HepG2 (cell line): ENCODE data around the gene BICRA. TPM values are rescaled to one million over a fixed set of nuclear protein-coding genes. Genes with fewer than 3 reads are reported as not detected.

Source experiments
- ADNP ChIP-seq: sonication (generic); formaldehyde crosslinking; IDR thresholded peaks from 2 replicates; pipeline ENCODE4 v1.4.0; 2020; ENCODE audit warnings: missing genetic modification reagents
- ARID4A ChIP-seq: sonication (generic); formaldehyde crosslinking; IDR thresholded peaks from 2 replicates; pipeline ENCODE4 v1.5.0; 2020; ENCODE audit warnings: mild to moderate bottlenecking, missing genetic modification reagents, borderline replicate concordance
- BCL6 ChIP-seq: IDR thresholded peaks from 2 replicates; pipeline ENCODE4 v1.6.1; 2016; ENCODE audit warnings: missing genetic modification reagents, missing compliant biosample characterization
- EEA1 ChIP-seq: sonication (generic); formaldehyde crosslinking; IDR thresholded peaks from 2 replicates; pipeline ENCODE4 v1.5.1; 2020; ENCODE audit warnings: mild to moderate bottlenecking, missing genetic modification reagents, borderline replicate concordance
- FOXK1 ChIP-seq: sonication (generic); formaldehyde crosslinking; IDR thresholded peaks from 2 replicates; pipeline ENCODE4 v1.4.0; 2020; ENCODE audit warnings: low read depth, missing genetic modification reagents, borderline replicate concordance
- GABPB1 ChIP-seq: IDR thresholded peaks from 2 replicates; pipeline ENCODE4 v1.6.1; 2016; ENCODE audit warnings: mild to moderate bottlenecking, missing genetic modification reagents, moderate library complexity, missing compliant biosample characterization
- GLI4 ChIP-seq: sonication (generic); formaldehyde crosslinking; IDR thresholded peaks from 2 replicates; pipeline ENCODE4 v1.5.1; 2020; ENCODE audit warnings: missing genetic modification reagents, mild to moderate bottlenecking, moderate library complexity, borderline replicate concordance
- HDAC1 ChIP-seq: sonication (generic); formaldehyde crosslinking; IDR thresholded peaks from 2 replicates; pipeline ENCODE4 v1.5.1; 2020; ENCODE audit warnings: mild to moderate bottlenecking, missing genetic modification reagents
- HOXA5 ChIP-seq: sonication (generic); formaldehyde crosslinking; IDR thresholded peaks from 2 replicates; pipeline ENCODE4 v1.4.0; 2020; ENCODE audit warnings: missing genetic modification reagents
- ISL2 ChIP-seq: sonication (generic); formaldehyde crosslinking; IDR thresholded peaks from 2 replicates; pipeline ENCODE4 v1.5.0; 2020; ENCODE audit warnings: missing genetic modification reagents
- NKX3-1 ChIP-seq: sonication (generic); formaldehyde crosslinking; IDR thresholded peaks from 2 replicates; pipeline ENCODE4 v1.5.0; 2020; ENCODE audit warnings: missing genetic modification reagents
- PRPF4 ChIP-seq: fragments of 200-400 bp; formaldehyde crosslinking; IDR thresholded peaks from 2 replicates; pipeline ENCODE4 v1.6.1; 2016; ENCODE audit warnings: low read length, low read depth; ENCODE audit not compliant: poor library complexity, severe bottlenecking
- RELA ChIP-seq: sonication (generic); formaldehyde crosslinking; IDR thresholded peaks from 2 replicates; pipeline ENCODE4 v1.4.0; 2020; ENCODE audit warnings: missing genetic modification reagents
- SOX6 ChIP-seq, 2 experiments: fragments of 450-650 bp in 1 of 2; sonication (generic) in 1 of 2; formaldehyde crosslinking in 1 of 2; IDR thresholded peaks; 2 replicates each; pipeline versions ENCODE4 v1.4.0 to v1.6.1; 2017 to 2020; ENCODE audit warnings: antibody characterized with exemption in 1 of 2, mild to moderate bottlenecking in 1 of 2, missing genetic modification reagents in 1 of 2
- SP2 ChIP-seq: sonication (generic); formaldehyde crosslinking; IDR thresholded peaks from 2 replicates; pipeline ENCODE4 v1.5.1; 2020; ENCODE audit warnings: mild to moderate bottlenecking, missing genetic modification reagents
- SRSF1 ChIP-seq: fragments of 200-400 bp; formaldehyde crosslinking; optimal IDR thresholded peaks from 2 replicates; pipeline ENCODE3; 2017; ENCODE audit warnings: mild to moderate bottlenecking, low read depth, low read length, moderate library complexity
- SYNCRIP ChIP-seq: fragments of 200-400 bp; formaldehyde crosslinking; IDR thresholded peaks from 2 replicates; pipeline ENCODE4 v1.6.1; 2018; ENCODE audit warnings: mild to moderate bottlenecking, low read depth, low read length; ENCODE audit not compliant: insufficient read depth
- TCF7L2 ChIP-seq: IDR thresholded peaks from 2 replicates; pipeline ENCODE4 v1.6.1; 2011; ENCODE audit warnings: mild to moderate bottlenecking, low read depth, low read length, moderate library complexity
- ZBTB7A ChIP-seq: sonication (generic); formaldehyde crosslinking; IDR thresholded peaks from 2 replicates; pipeline ENCODE4 v1.8.0; 2022; ENCODE audit warnings: mild to moderate bottlenecking, missing genetic modification reagents
- ZC3H4 ChIP-seq: sonication (generic); formaldehyde crosslinking; IDR thresholded peaks from 2 replicates; pipeline ENCODE4 v1.4.0; 2020; ENCODE audit warnings: missing genetic modification reagents, borderline replicate concordance
- ZFAT ChIP-seq: sonication (generic); formaldehyde crosslinking; conservative IDR thresholded peaks from 2 replicates; pipeline ENCODE4 v1.8.1; 2023; ENCODE audit warnings: missing genetic modification reagents, inconsistent platforms
- ZNF329 ChIP-seq: sonication (generic); formaldehyde crosslinking; IDR thresholded peaks from 2 replicates; pipeline ENCODE4 v1.9.0; 2021; ENCODE audit warnings: low read depth, mild to moderate bottlenecking, missing genetic modification reagents
- ZNF552 ChIP-seq: sonication (generic); formaldehyde crosslinking; IDR thresholded peaks from 2 replicates; pipeline ENCODE4 v1.9.0; 2022; ENCODE audit warnings: missing genetic modification reagents, mild to moderate bottlenecking, borderline replicate concordance
- ZNF639 ChIP-seq: conservative IDR thresholded peaks from 2 replicates; pipeline ENCODE4 v1.6.1; 2018; ENCODE audit warnings: missing genetic modification reagents
- ZSCAN30 ChIP-seq: sonication (generic); formaldehyde crosslinking; IDR thresholded peaks from 2 replicates; pipeline ENCODE4 v1.5.0; 2020; ENCODE audit warnings: mild to moderate bottlenecking, missing genetic modification reagents
- polyA plus RNA-seq, 8 experiments: library from polyadenylated mRNA; depleted of rRNA in 3 of 8; stranded (reverse) in 7 of 8; unstranded in 1 of 8; fragments of >200 nt; fragmentation: Illumina TruSeq in 4 of 8; extraction: Trizol in 4 of 8; gene quantifications; 2 replicates each; pipeline versions ENCODE4 v1.2.1 to v1.2.3, GENCODE V29; 2011 to 2016; ENCODE audit warnings: low read depth in 4 of 8, missing spikeins in 1 of 8, mixed read lengths in 1 of 8; ENCODE audit not compliant: insufficient read depth in 1 of 8
- total RNA-seq, 5 experiments: library from RNA; depleted of rRNA; stranded (reverse); fragments of >200 nt; fragmentation: Illumina TruSeq; extraction: Trizol; gene quantifications; 2 replicates each; pipeline ENCODE4 v1.2.3, GENCODE V29; 2016; ENCODE audit warnings: low read depth in 1 of 5

BICRA gene
- total and polyA plus RNA-seq, 2 of the 13 experiments (the other 11 are each of a cell fraction or from before 2014, with no cell fraction given) = 0.55 to 0.71 TPM

GRCh38 chr19:47609906-47610894 is 1.3 kb downstream of the BICRA start (continued):
- TF ChIP-seq HDAC1 = 0 out of 2 replicates have a peak, but pooled peaks have one; percentile 46
- no peak for TF ChIP-seq SOX6 (IDR thresholded peaks at IDR 0.05)
- peak; percentile 40 for TF ChIP-seq SOX6 (CRISPR knock-in tag; IDR thresholded peaks at IDR 0.05)
- peak; percentile 32; the same call in 1 of the 2 replicates for TF ChIP-seq FOXK1
- no peak for TF ChIP-seq NKX3-1 (CRISPR knock-in tag)
- TF ChIP-seq SP2 (CRISPR knock-in tag) = no peak
- no peak for TF ChIP-seq RELA
- TF ChIP-seq PRPF4 = no peak
- peak; percentile 83 for TF ChIP-seq SRSF1
- TF ChIP-seq GABPB1 (CRISPR knock-in tag) = peak; percentile 62; the same call in 1 of the 2 replicates
- no peak for TF ChIP-seq TCF7L2
- TF ChIP-seq ZFAT (CRISPR knock-in tag) = no peak
- TF ChIP-seq ZSCAN30 = no peak
- no peak for TF ChIP-seq ZNF552 (CRISPR knock-in tag)
- no peak for TF ChIP-seq EEA1
- TF ChIP-seq ZNF639 (CRISPR knock-in tag) = no peak
- 0 out of 2 replicates have a peak, but pooled peaks have one; percentile 17 for TF ChIP-seq ISL2 (CRISPR knock-in tag)
- TF ChIP-seq ZC3H4 = no peak
- peak; percentile 42; the same call in 1 of the 2 replicates for TF ChIP-seq HOXA5 (CRISPR knock-in tag)
- TF ChIP-seq ADNP = no peak
- TF ChIP-seq ARID4A = peak; percentile 73; the same call in 1 of the 2 replicates
- TF ChIP-seq SYNCRIP = no peak
- no peak for TF ChIP-seq ZBTB7A
- no peak for TF ChIP-seq BCL6 (CRISPR knock-in tag)
- TF ChIP-seq ZNF329 (CRISPR knock-in tag) = no peak
- TF ChIP-seq GLI4 (CRISPR knock-in tag) = peak; percentile 63; the same call in 1 of the 2 replicates
